CD14-positive monocyte (primary cell): Measurements from ENCODE around the gene TRIM41. TPM values are rescaled to one million over a fixed set of nuclear protein-coding genes. Genes with fewer than 3 reads are reported as not detected.
"Not testable (repeated sequence)": the region's sequence is repeated elsewhere in the genome, so short reads cannot be mapped to it uniquely, and the experiment has no call there.

ENCODE experiments used
- DNase-seq, 3 donors: peaks; one replicate each; pipeline ENCODE4 v3.0.0-alpha.2; 2011 to 2022
- H2AFZ ChIP-seq: 2 replicates; pipeline ENCODE4 v1.6.0; 2012; ENCODE audit warnings: mild to moderate bottlenecking, low read depth, low read length, inconsistent platforms; ENCODE audit not compliant: insufficient read depth, poor library complexity, severe bottlenecking
- H3K27ac ChIP-seq, 2 donors: 1 replicate in 1 of 2; 2 replicates in 1 of 2; pipeline ENCODE4 v1.5.1; 2012 to 2013; ENCODE audit warnings: low read length in 2 of 2, control low read depth in 1 of 2, inconsistent platforms in 1 of 2, low read depth in 1 of 2, mild to moderate bottlenecking in 1 of 2
- H3K27me3 ChIP-seq, 2 donors: one replicate each; pipeline versions ENCODE4 v1.6.0 to v1.6.1; 2011 to 2013; ENCODE audit warnings: low read length in 2 of 2; ENCODE audit not compliant: control insufficient read depth in 2 of 2, insufficient read depth in 2 of 2
- H3K36me3 ChIP-seq, 2 donors: replicated peaks in 1 of 2; 1 replicate in 1 of 2; 2 replicates in 1 of 2; pipeline versions ENCODE4 v1.5.1 to v1.6.1; 2012 to 2013; ENCODE audit warnings: low read length in 2 of 2, control low read depth in 1 of 2, inconsistent platforms in 1 of 2, mild to moderate bottlenecking in 1 of 2; ENCODE audit not compliant: insufficient read depth in 2 of 2, control insufficient read depth in 1 of 2
- H3K4me1 ChIP-seq, 2 donors: 1 replicate in 1 of 2; 2 replicates in 1 of 2; pipeline versions ENCODE4 v1.5.1 to v1.6.1; 2012 to 2013; ENCODE audit warnings: low read length in 2 of 2, control low read depth in 1 of 2, inconsistent platforms in 1 of 2, mild to moderate bottlenecking in 1 of 2, moderate library complexity in 1 of 2; ENCODE audit not compliant: insufficient read depth in 2 of 2, control insufficient read depth in 1 of 2
- H3K4me2 ChIP-seq: replicated peaks from 2 replicates; pipeline ENCODE3; 2012; ENCODE audit warnings: low read length, moderate library complexity, mild to moderate bottlenecking; ENCODE audit not compliant: poor library complexity, severe bottlenecking; ENCODE audit errors: extremely low read depth
- H3K4me3 ChIP-seq, 3 experiments: fragments of 200-600 bp in 1 of 3; sonication (generic) in 1 of 3; replicated peaks in 1 of 3; 1 replicate in 2 of 3; 2 replicates in 1 of 3; pipeline ENCODE4 v1.5.1; 2011 to 2013; ENCODE audit warnings: low read length in 3 of 3, mild to moderate bottlenecking in 3 of 3, control low read depth in 2 of 3, low read depth in 2 of 3, inconsistent platforms in 1 of 3, moderate library complexity in 1 of 3
- H3K79me2 ChIP-seq: 2 replicates; pipeline ENCODE4 v1.6.0; 2012; ENCODE audit warnings: mild to moderate bottlenecking, control low read depth, inconsistent platforms, low read length, moderate library complexity; ENCODE audit not compliant: insufficient read depth
- H3K9ac ChIP-seq: 2 replicates; pipeline ENCODE4 v1.6.0; 2017; ENCODE audit warnings: low read length, mild to moderate bottlenecking; ENCODE audit not compliant: insufficient read depth, poor library complexity, severe bottlenecking
- H3K9me3 ChIP-seq, 2 donors: replicated peaks in 1 of 2; 1 replicate in 1 of 2; 2 replicates in 1 of 2; pipeline versions ENCODE4 v1.5.1 to v1.6.1; 2012 to 2013; ENCODE audit warnings: low read length in 2 of 2, control low read depth in 1 of 2; ENCODE audit not compliant: control insufficient read depth in 1 of 2, insufficient read depth in 1 of 2
- H4K20me1 ChIP-seq: 2 replicates; pipeline ENCODE4 v1.6.0; 2012; ENCODE audit warnings: mild to moderate bottlenecking, low read length, control low read depth, moderate library complexity; ENCODE audit not compliant: insufficient read depth
- H3K27ac Mint-ChIP-seq, 7 donors: one replicate each; pipeline ENCODE4 v1.8.0; 2020; ENCODE audit warnings: mild to moderate bottlenecking in 7 of 7, mixed read lengths in 7 of 7, moderate library complexity in 6 of 7, inconsistent platforms in 2 of 7
- H3K27me3 Mint-ChIP-seq, 3 donors: one replicate each; pipeline ENCODE4 v1.8.0; 2021 to 2022; ENCODE audit warnings: low read depth in 3 of 3, mild to moderate bottlenecking in 3 of 3, mixed read lengths in 3 of 3, moderate library complexity in 3 of 3, inconsistent platforms in 1 of 3
- H3K36me3 Mint-ChIP-seq, 2 donors: one replicate each; pipeline ENCODE4 v1.8.0; 2020; ENCODE audit warnings: mixed read lengths in 2 of 2, inconsistent platforms in 1 of 2, mild to moderate bottlenecking in 1 of 2
- H3K4me1 Mint-ChIP-seq: one replicate; pipeline ENCODE4 v1.8.0; 2020; ENCODE audit warnings: mild to moderate bottlenecking, mixed read lengths
- H3K4me3 Mint-ChIP-seq, 2 donors: one replicate each; pipeline ENCODE4 v1.8.0; 2020; ENCODE audit warnings: mild to moderate bottlenecking in 2 of 2, mixed read lengths in 2 of 2, moderate library complexity in 1 of 2
- H3K9me3 Mint-ChIP-seq, 7 donors: one replicate each; pipeline ENCODE4 v1.8.0; 2020 to 2022; ENCODE audit warnings: mixed read lengths in 7 of 7, mild to moderate bottlenecking in 6 of 7, moderate library complexity in 6 of 7, inconsistent platforms in 2 of 7
- WGBS: methylation state at CpG from one replicate; pipeline ENCODE4 v1.1.5; 2013; ENCODE audit warnings: missing lambda C conversion rate; ENCODE audit not compliant: insufficient coverage; 5-methylcytosine and 5-hydroxymethylcytosine counted together
- intact Hi-C, 2 donors: fragments of 100-400 bp; cut with micrococcal nuclease; formaldehyde crosslinking; loops; one replicate each; pipeline versions ENCODE4 v1.15.0 to v1.15.1; 2023
- polyA plus RNA-seq, 3 donors: library from polyadenylated mRNA; depleted of rRNA in 1 of 3; unstranded in 2 of 3; stranded (reverse) in 1 of 3; fragments of 300-500 nt in 2 of 3; fragments of >200 nt in 1 of 3; fragmentation: Illumina TruSeq in 2 of 3; gene quantifications; 1 replicate in 2 of 3; 2 replicates in 1 of 3; pipeline ENCODE4 v1.2.3, GENCODE V29; 2012 to 2021
- TF ChIP-seq, protein P1 (sequence below): fragments of 200-600 bp; IDR thresholded peaks from one replicate; pipeline ENCODE4 v1.8.0; 2022; ENCODE audit warnings: antibody characterized with exemption, mild to moderate bottlenecking

Gene TRIM41
- polyA plus RNA-seq, 3 donors, result 0.12 to 26.4 (median 0.24) TPM

GRCh38 chr5:181281077-181281983, 58.2 kb downstream of the TRIM41 start:
- no peak overlapping the region for H2AFZ ChIP-seq
- WGBS, result 95% methylated on average over 33 of the region's 40 CpGs
- H3K4me1 ChIP-seq, result no peaks in the 10 kb centered on the region
- H3K9ac ChIP-seq, result no peak overlapping the region
- no peaks in the 10 kb centered on the region for H3K4me1 Mint-ChIP-seq
- no peak overlapping the region for H3K27ac ChIP-seq
- no peak for DNase-seq
- intact Hi-C loops, result no loop called here
- no peaks in the 10 kb centered on the region for H3K36me3 ChIP-seq
- TF ChIP-seq, protein P1, sequence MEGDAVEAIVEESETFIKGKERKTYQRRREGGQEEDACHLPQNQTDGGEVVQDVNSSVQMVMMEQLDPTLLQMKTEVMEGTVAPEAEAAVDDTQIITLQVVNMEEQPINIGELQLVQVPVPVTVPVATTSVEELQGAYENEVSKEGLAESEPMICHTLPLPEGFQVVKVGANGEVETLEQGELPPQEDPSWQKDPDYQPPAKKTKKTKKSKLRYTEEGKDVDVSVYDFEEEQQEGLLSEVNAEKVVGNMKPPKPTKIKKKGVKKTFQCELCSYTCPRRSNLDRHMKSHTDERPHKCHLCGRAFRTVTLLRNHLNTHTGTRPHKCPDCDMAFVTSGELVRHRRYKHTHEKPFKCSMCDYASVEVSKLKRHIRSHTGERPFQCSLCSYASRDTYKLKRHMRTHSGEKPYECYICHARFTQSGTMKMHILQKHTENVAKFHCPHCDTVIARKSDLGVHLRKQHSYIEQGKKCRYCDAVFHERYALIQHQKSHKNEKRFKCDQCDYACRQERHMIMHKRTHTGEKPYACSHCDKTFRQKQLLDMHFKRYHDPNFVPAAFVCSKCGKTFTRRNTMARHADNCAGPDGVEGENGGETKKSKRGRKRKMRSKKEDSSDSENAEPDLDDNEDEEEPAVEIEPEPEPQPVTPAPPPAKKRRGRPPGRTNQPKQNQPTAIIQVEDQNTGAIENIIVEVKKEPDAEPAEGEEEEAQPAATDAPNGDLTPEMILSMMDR, result no peak
- H3K4me2 ChIP-seq, result no peak overlapping the region
- H4K20me1 ChIP-seq, result no peaks in the 10 kb centered on the region
- no peaks in the 10 kb centered on the region for H3K27me3 ChIP-seq
- H3K27ac Mint-ChIP-seq, result no peak overlapping the region
- no peaks in the 10 kb centered on the region for H3K79me2 ChIP-seq
- no peaks in the 10 kb centered on the region for H3K9me3 ChIP-seq
- H3K4me3 ChIP-seq, result no peak overlapping the region
- peaks cover 0 to 5% (median 1%) of the 10 kb centered on the region in 3 donors for H3K27me3 Mint-ChIP-seq
- H3K9me3 Mint-ChIP-seq, result peaks cover 0 to 4% (median 0%) of the 10 kb centered on the region in 7 donors
- H3K4me3 Mint-ChIP-seq, result no peak overlapping the region
- H3K36me3 Mint-ChIP-seq, result no peaks in the 10 kb centered on the region

- intact Hi-C loops, result no loop called here
- TF ChIP-seq, protein P1, result no peak
- H3K27me3 Mint-ChIP-seq, result peaks cover 0 to 5% (median 1%) of the 10 kb centered on the region in 3 donors
- H3K4me3 Mint-ChIP-seq, result no peak overlapping the region
- H3K4me3 ChIP-seq, result no peak overlapping the region
- H3K4me1 Mint-ChIP-seq, result no peaks in the 10 kb centered on the region
- H4K20me1 ChIP-seq, result no peaks in the 10 kb centered on the region
- no peaks in the 10 kb centered on the region for H3K27me3 ChIP-seq
- H3K9ac ChIP-seq, result no peak overlapping the region
- no peaks in the 10 kb centered on the region for H3K36me3 Mint-ChIP-seq
- H3K79me2 ChIP-seq, result no peaks in the 10 kb centered on the region
- no peaks in the 10 kb centered on the region for H3K9me3 ChIP-seq
- WGBS, result 95% methylated on average over 15 of the region's 18 CpGs
- H3K4me1 ChIP-seq, result no peaks in the 10 kb centered on the region
- no peak overlapping the region for H3K27ac Mint-ChIP-seq
- no peaks in the 10 kb centered on the region for H3K36me3 ChIP-seq
- H3K4me2 ChIP-seq, result no peak overlapping the region
- DNase-seq, result no peak
- no peak overlapping the region for H3K27ac ChIP-seq
- H2AFZ ChIP-seq, result no peak overlapping the region
- H3K9me3 Mint-ChIP-seq, result peaks cover 0 to 4% (median 0%) of the 10 kb centered on the region in 7 donors
Observed at GRCh38 chr5:181281984-181282316, 58.9 kb downstream of the TRIM41 start.

DNA sequence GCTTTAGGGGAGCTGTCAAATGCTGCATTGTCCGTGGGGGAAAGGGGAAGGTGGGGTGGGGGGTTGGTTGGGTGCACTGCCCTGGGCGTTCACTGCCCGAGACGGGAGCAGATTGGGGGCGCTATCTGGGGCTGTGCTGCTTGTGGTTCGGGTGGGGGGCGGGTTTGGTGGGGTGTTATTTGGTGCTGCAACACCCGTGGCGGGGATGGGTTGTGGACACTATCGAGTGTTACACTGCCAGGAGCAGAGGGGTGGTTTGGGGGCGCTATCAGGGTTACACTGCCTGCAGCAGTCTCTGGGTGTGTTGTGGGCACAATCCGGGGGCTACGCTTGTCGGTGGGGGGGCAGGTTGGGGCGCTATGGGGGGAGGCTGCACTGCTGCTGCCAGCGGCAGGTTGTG, 59.3 kb downstream of the TRIM41 start:
- H3K9me3 Mint-ChIP-seq, result not testable (repeated sequence)

More for the DNA sequence above, 59.3 kb downstream of the TRIM41 start:
- H3K4me1 ChIP-seq, H4K20me1 ChIP-seq, H3K79me2 ChIP-seq, intact Hi-C loops, H3K4me3 ChIP-seq, H3K27ac ChIP-seq, H3K9ac ChIP-seq, H3K9me3 ChIP-seq, H3K27me3 Mint-ChIP-seq, H3K4me2 ChIP-seq, H3K27ac Mint-ChIP-seq, DNase-seq, H3K4me3 Mint-ChIP-seq, H2AFZ ChIP-seq, H3K36me3 ChIP-seq, H3K4me1 Mint-ChIP-seq, H3K36me3 Mint-ChIP-seq, H3K27me3 ChIP-seq: not testable (repeated sequence)
- WGBS, result 98% methylated on average over 9 of the region's 16 CpGs
